IMR-90 (cell line): ENCODE results near the gene RAP1GAP2. TPM values are rescaled to one million over a fixed set of nuclear protein-coding genes. Genes with fewer than 3 reads are reported as not detected.

Source experiments
- ATAC-seq: fragments of 200-7000 bp; cut with Tn5 transposase; 2 replicates; pipeline ENCODE4 v1.9.1; 2020; ENCODE audit warnings: low read depth, mild to moderate bottlenecking, moderate library complexity
- BruUV-seq: library from RNA; stranded (reverse); fragments of 400-500 nt; replicated peaks from 2 replicates; lab custom pipeline; 2021; lab: Mats Ljungman, UMichigan
- CTCF ChIA-PET: fragments of 300-600 bp; formaldehyde crosslinking; extraction: SDS; loops from one replicate; lab custom pipeline; 2021; ENCODE audit warnings: antibody characterized with exemption; lab: Yijun Ruan, JAX
- POLR2A ChIA-PET: fragments of 300-600 bp; sonication (Branson Sonifier 250); formaldehyde crosslinking; loops from one replicate; lab custom pipeline; 2022; ENCODE audit warnings: antibody characterized with exemption; ENCODE audit not compliant: unreplicated experiment; lab: Charles Lee
- DNase-seq: peaks from one replicate; pipeline ENCODE4 v3.0.0; 2013
- H2AFZ ChIP-seq: replicated peaks from 2 replicates; pipeline ENCODE3; 2013; ENCODE audit warnings: low read length, mild to moderate bottlenecking; ENCODE audit not compliant: poor library complexity
- H2AK5ac ChIP-seq: 2 replicates; pipeline ENCODE4 v1.6.1; 2013; ENCODE audit warnings: low read depth, low read length, inconsistent platforms
- H2AK9ac ChIP-seq: replicated peaks from 2 replicates; pipeline ENCODE3; 2013; ENCODE audit warnings: mild to moderate bottlenecking, low read depth, low read length, moderate library complexity; ENCODE audit not compliant: poor library complexity
- H2BK120ac ChIP-seq: 2 replicates; pipeline ENCODE4 v1.6.1; 2013; ENCODE audit warnings: low read depth, low read length, inconsistent platforms
- H2BK15ac ChIP-seq: 3 replicates; pipeline ENCODE4 v1.6.1; 2013; ENCODE audit warnings: low read depth, low read length, inconsistent platforms
- H2BK20ac ChIP-seq: 2 replicates; pipeline ENCODE4 v1.6.1; 2013; ENCODE audit warnings: low read depth, mild to moderate bottlenecking, inconsistent platforms, low read length, moderate library complexity
- H2BK5ac ChIP-seq: 2 replicates; pipeline ENCODE4 v1.6.1; 2013; ENCODE audit warnings: mild to moderate bottlenecking, low read depth, low read length, inconsistent platforms; ENCODE audit not compliant: poor library complexity, severe bottlenecking
- H3K14ac ChIP-seq: replicated peaks from 2 replicates; pipeline ENCODE4 v1.6.1; 2013; ENCODE audit warnings: low read depth, low read length, inconsistent platforms
- H3K18ac ChIP-seq: 2 replicates; pipeline ENCODE4 v1.6.1; 2013; ENCODE audit warnings: low read depth, low read length, control low read depth
- H3K23ac ChIP-seq: 2 replicates; pipeline ENCODE4 v1.6.1; 2013; ENCODE audit warnings: low read depth, low read length, inconsistent platforms
- H3K27ac ChIP-seq: 2 replicates; pipeline ENCODE4 v1.5.1; 2013; ENCODE audit warnings: mild to moderate bottlenecking, control low read depth, low read length; ENCODE audit not compliant: insufficient read depth
- H3K27me3 ChIP-seq: 2 replicates; pipeline ENCODE4 v1.6.1; 2013; ENCODE audit warnings: low read length; ENCODE audit not compliant: control insufficient read depth, insufficient read depth
- H3K36me3 ChIP-seq: 2 replicates; pipeline ENCODE4 v1.6.1; 2013; ENCODE audit warnings: low read length, mixed read lengths; ENCODE audit not compliant: control insufficient read depth, insufficient read depth
- H3K4ac ChIP-seq: 2 replicates; pipeline ENCODE4 v1.6.1; 2013; ENCODE audit warnings: low read depth, low read length, inconsistent platforms
- H3K4me1 ChIP-seq: 2 replicates; pipeline ENCODE4 v1.6.1; 2013; ENCODE audit warnings: low read length, mixed read lengths; ENCODE audit not compliant: control insufficient read depth, insufficient read depth
- H3K4me2 ChIP-seq: 2 replicates; pipeline ENCODE4 v1.6.1; 2013; ENCODE audit warnings: low read depth, mild to moderate bottlenecking, control low read depth, low read length, moderate library complexity
- H3K4me3 ChIP-seq: 2 replicates; pipeline ENCODE4 v1.5.1; 2013; ENCODE audit warnings: low read depth, mild to moderate bottlenecking, control low read depth, low read length, moderate library complexity; ENCODE audit not compliant: insufficient read depth
- H3K56ac ChIP-seq: 2 replicates; pipeline ENCODE4 v1.6.1; 2013; ENCODE audit warnings: low read length, inconsistent platforms; ENCODE audit not compliant: insufficient read depth; ENCODE audit errors: extremely low read depth
- H3K79me1 ChIP-seq, 2 experiments: 2 replicates each; pipeline ENCODE4 v1.6.1; 2013; ENCODE audit warnings: low read length in 2 of 2, inconsistent platforms in 1 of 2, low read depth in 1 of 2
- H3K9ac ChIP-seq: 2 replicates; pipeline ENCODE4 v1.6.1; 2013; ENCODE audit warnings: low read depth, low read length, control low read depth
- H3K9me1 ChIP-seq: 2 replicates; pipeline ENCODE4 v1.6.1; 2013; ENCODE audit warnings: low read length, inconsistent platforms; ENCODE audit not compliant: insufficient read depth
- H3K9me3 ChIP-seq: 2 replicates; pipeline ENCODE4 v1.6.1; 2013; ENCODE audit warnings: low read length; ENCODE audit not compliant: control insufficient read depth, insufficient read depth
- H4K20me1 ChIP-seq: 2 replicates; pipeline ENCODE4 v1.6.1; 2013; ENCODE audit warnings: low read length, inconsistent platforms; ENCODE audit not compliant: insufficient read depth
- H4K5ac ChIP-seq: 2 replicates; pipeline ENCODE4 v1.6.1; 2013; ENCODE audit warnings: mild to moderate bottlenecking, low read depth, low read length, control low read depth
- H4K8ac ChIP-seq, 2 experiments: 2 replicates each; pipeline ENCODE4 v1.6.1; 2013; ENCODE audit warnings: low read depth in 2 of 2, low read length in 2 of 2, control low read depth in 1 of 2, inconsistent platforms in 1 of 2
- H4K91ac ChIP-seq: 2 replicates; pipeline ENCODE4 v1.6.1; 2013; ENCODE audit warnings: low read depth, low read length, inconsistent platforms; ENCODE audit not compliant: insufficient read depth
- BHLHE40 ChIP-seq: fragments of 150-350 bp; IDR thresholded peaks from 2 replicates; pipeline ENCODE4 v1.6.1; 2016; ENCODE audit warnings: mild to moderate bottlenecking, low read depth, low read length
- CEBPB ChIP-seq: IDR thresholded peaks from 2 replicates; pipeline ENCODE4 v1.6.1; 2012; ENCODE audit warnings: low read depth, low read length, improper control_type of control experiment
- CHD1 ChIP-seq: IDR thresholded peaks from 2 replicates; pipeline ENCODE4 v1.6.1; 2012; ENCODE audit warnings: low read depth, low read length, improper control_type of control experiment
- CTCF ChIP-seq: conservative IDR thresholded peaks from 2 replicates; pipeline ENCODE4 v1.5.1; 2012; ENCODE audit warnings: mild to moderate bottlenecking, low read depth, low read length, improper control_type of control experiment
- ELK1 ChIP-seq: fragments of 150-350 bp; IDR thresholded peaks from 2 replicates; pipeline ENCODE4 v1.6.1; 2016; ENCODE audit warnings: low read depth, mild to moderate bottlenecking, low read length, moderate library complexity, borderline replicate concordance
- FOS ChIP-seq: fragments of 150-350 bp; IDR thresholded peaks from 2 replicates; pipeline ENCODE4 v1.6.1; 2016; ENCODE audit warnings: low read depth, low read length
- MAFK ChIP-seq: IDR thresholded peaks from 2 replicates; pipeline ENCODE4 v1.6.1; 2012; ENCODE audit warnings: low read depth, low read length, improper control_type of control experiment
- MAZ ChIP-seq: IDR thresholded peaks from 2 replicates; pipeline ENCODE4 v1.6.1; 2012; ENCODE audit warnings: low read depth, mild to moderate bottlenecking, low read length, improper control_type of control experiment, moderate library complexity, borderline replicate concordance
- MXI1 ChIP-seq: IDR thresholded peaks from 2 replicates; pipeline ENCODE4 v1.6.1; 2012; ENCODE audit warnings: low read depth, mild to moderate bottlenecking, low read length, moderate library complexity, borderline replicate concordance
- NFE2L2 ChIP-seq: fragments of 150-350 bp; IDR thresholded peaks from 2 replicates; pipeline ENCODE4 v1.6.1; 2016; ENCODE audit warnings: low read depth, mild to moderate bottlenecking, low read length
- POLR2A ChIP-seq: IDR thresholded peaks from 2 replicates; pipeline ENCODE4 v1.6.1; 2012; ENCODE audit warnings: mild to moderate bottlenecking, low read depth, low read length
- RAD21 ChIP-seq: IDR thresholded peaks from 2 replicates; pipeline ENCODE4 v1.6.1; 2012; ENCODE audit warnings: low read length, improper control_type of control experiment
- RCOR1 ChIP-seq: IDR thresholded peaks from 2 replicates; pipeline ENCODE4 v1.6.1; 2012; ENCODE audit warnings: mild to moderate bottlenecking, low read length, improper control_type of control experiment; ENCODE audit not compliant: insufficient replicate concordance
- RFX5 ChIP-seq: IDR thresholded peaks from 2 replicates; pipeline ENCODE4 v1.8.0; 2012; ENCODE audit warnings: low read depth, mild to moderate bottlenecking, low read length, moderate library complexity
- SMC3 ChIP-seq: fragments of 150-350 bp; IDR thresholded peaks from 2 replicates; pipeline ENCODE4 v1.6.1; 2016; ENCODE audit warnings: low read depth, mild to moderate bottlenecking, antibody characterized with exemption, low read length, moderate library complexity
- USF2 ChIP-seq: fragments of 150-350 bp; IDR thresholded peaks from 2 replicates; pipeline ENCODE4 v1.6.1; 2017; ENCODE audit warnings: mild to moderate bottlenecking, antibody characterized with exemption, low read length, low read depth
- WGBS, 2 experiments: methylation state at CpG; one replicate each; pipeline versions ENCODE4 v1.1.5 to v1.1.7; 2013; ENCODE audit warnings: missing lambda C conversion rate in 2 of 2; ENCODE audit not compliant: insufficient read length in 1 of 2; ENCODE audit errors: extremely low coverage in 2 of 2; 5-methylcytosine and 5-hydroxymethylcytosine counted together
- dilution Hi-C: fragments of 300-500 bp; cut with HindIII; formaldehyde crosslinking; loops from one replicate; pipeline ENCODE4 v1.14.3; 2018; ENCODE audit warnings: low sequenced_read_pairs; ENCODE audit not compliant: unreplicated experiment
- in situ Hi-C: fragments of 300-500 bp; cut with MboI; formaldehyde crosslinking; loops from 3 replicates; pipeline ENCODE4 v1.14.3; 2019; ENCODE audit warnings: low sequenced_read_pairs, inconsistent platforms, mixed read lengths
- intact Hi-C: fragments of 100-400 bp; cut with micrococcal nuclease; formaldehyde crosslinking; loops from 2 replicates; pipeline ENCODE4 v1.10.0; 2022
- polyA plus RNA-seq, 3 experiments: library from polyadenylated mRNA; depleted of rRNA; stranded (reverse); fragments of >200 nt; gene quantifications; 2 replicates each; pipeline ENCODE4 v1.2.3, GENCODE V29; 2012; ENCODE audit warnings: low replicate concordance in 1 of 3
- total RNA-seq: library from RNA; depleted of rRNA; stranded (reverse); fragments of >200 nt; gene quantifications from 2 replicates; pipeline ENCODE4 v1.2.3, GENCODE V29; 2012

RAP1GAP2 gene
- total and polyA plus RNA-seq, 2 of the 4 experiments (the other 2 are of a cell fraction), result 5.7 to 7.5 TPM

GRCh38 chr17:2936351-2936750 lies 140.1 kb downstream of the RAP1GAP2 start:
- no peak overlapping the region for H3K23ac ChIP-seq
- peaks cover 3 to 8% of the 10 kb centered on the region in 2 experiments; a peak in 1 of 4 replicates for H3K79me1 ChIP-seq
- no peak overlapping the region for H2BK15ac ChIP-seq
- intact Hi-C loops, result no loop called here
- no peak overlapping the region for H2BK120ac ChIP-seq
- no peak overlapping the region for H3K27ac ChIP-seq
- ATAC-seq, result no peak
- no peak overlapping the region for H3K18ac ChIP-seq
- H3K9me3 ChIP-seq, result no peaks in the 10 kb centered on the region
- H2AFZ ChIP-seq, result no peak overlapping the region
- no peaks in the 10 kb centered on the region for H3K4me1 ChIP-seq
- no peak overlapping the region for H4K91ac ChIP-seq
- no peak overlapping the region for H3K56ac ChIP-seq
- no peak for DNase-seq
- no peak overlapping the region for H3K4ac ChIP-seq
- ChIA-PET CTCF (no interaction called here), POLR2A (no interaction called here)
- in situ Hi-C loops, result no loop called here
- no peak overlapping the region for H4K8ac ChIP-seq
- whole genome bisulfite sequencing, 2 experiments, result 67% methylated on average over 1 of the region's 5 CpGs; no CpG with 5 or more reads in 1 of the 2 experiments
- no peaks in the 10 kb centered on the region; the same call in none of the 2 replicates for H3K9me1 ChIP-seq
- no peak overlapping the region for H2AK9ac ChIP-seq
- dilution Hi-C loops, result no loop called here
- no peak overlapping the region for H2BK5ac ChIP-seq
- H3K27me3 ChIP-seq, result no peaks in the 10 kb centered on the region
- H2AK5ac ChIP-seq, result no peak overlapping the region; the same call in 1 of the 2 replicates
- H3K9ac ChIP-seq, result no peak overlapping the region
- no peaks in the 10 kb centered on the region for H3K36me3 ChIP-seq
- H4K20me1 ChIP-seq, result no peaks in the 10 kb centered on the region
- H3K4me3 ChIP-seq, result no peak overlapping the region
- H3K14ac ChIP-seq, result no peak overlapping the region
- no TSS peak for BruUV-seq
- no peak overlapping the region for H3K4me2 ChIP-seq
- no peak overlapping the region for H4K5ac ChIP-seq
- no peak overlapping the region for H2BK20ac ChIP-seq
- TF ChIP-seq ELK1, result no peak
- TF ChIP-seq CTCF, result no peak
- TF ChIP-seq CEBPB, result no peak
- no peak for TF ChIP-seq USF2
- TF ChIP-seq RFX5, result no peak
- no peak for TF ChIP-seq MAFK
- no peak for TF ChIP-seq CHD1
- TF ChIP-seq SMC3, result no peak
- no peak for TF ChIP-seq RCOR1
- TF ChIP-seq FOS, result no peak
- no peak for TF ChIP-seq NFE2L2
- TF ChIP-seq POLR2A, result no peak
- TF ChIP-seq BHLHE40, result no peak
- no peak for TF ChIP-seq MAZ
- TF ChIP-seq RAD21, result no peak
- TF ChIP-seq MXI1, result no peak
